ENCODE data around the gene BSPRY. TPM values are rescaled to one million over a fixed set of nuclear protein-coding genes. Genes with fewer than 3 reads are reported as not detected.

BSPRY gene
- total and polyA plus RNA-seq, 2 of the 13 experiments (the other 11 are each of a cell fraction or from before 2014, with no cell fraction given), result 0.09 to 0.26 TPM

GRCh38 chr9:113376634-113377567 is 27.6 kb downstream of the BSPRY start, which contains the start of gene HDHD3 (continued):
- TF ChIP-seq ZNF318 (CRISPR knock-in tag; IDR thresholded peaks at IDR 0.05) (no peak), PAF1 (CRISPR knock-in tag; IDR thresholded peaks at IDR 0.05) (no peak), ZNF777 (CRISPR knock-in tag; IDR thresholded peaks at IDR 0.05) (no peak), SMARCC2 (IDR thresholded peaks at IDR 0.05) (no peak), JARID2 (CRISPR knock-in tag; IDR thresholded peaks at IDR 0.05; ENCODE audit: insufficient replicate concordance) (no peak), ZSCAN20 (CRISPR knock-in tag; IDR thresholded peaks at IDR 0.05; ENCODE audit: borderline replicate concordance) (no peak), EHMT2 (IDR thresholded peaks at IDR 0.05; ENCODE audit: borderline replicate concordance, low read depth, low read length) (no peak), RAD51 (IDR thresholded peaks at IDR 0.05; ENCODE audit: borderline replicate concordance) (no peak), RORA (CRISPR knock-in tag; IDR thresholded peaks at IDR 0.05) (no peak), ZNF567 (CRISPR knock-in tag; IDR thresholded peaks at IDR 0.05; ENCODE audit: borderline replicate concordance) (0 out of 2 replicates have a peak, but pooled peaks have one; percentile 52), GFI1 (CRISPR knock-in tag; IDR thresholded peaks at IDR 0.05; ENCODE audit: borderline replicate concordance) (peak; percentile 4; the same call in 1 of the 2 replicates), ZNF790 (CRISPR knock-in tag; IDR thresholded peaks at IDR 0.05; ENCODE audit: borderline replicate concordance) (peak; percentile 56; the same call in 1 of the 2 replicates), ZZZ3 (CRISPR knock-in tag; IDR thresholded peaks at IDR 0.05; ENCODE audit: borderline replicate concordance) (0 out of 2 replicates have a peak, but pooled peaks have one; percentile 31), HHEX (CRISPR knock-in tag; IDR thresholded peaks at IDR 0.05) (no peak), HMG20B (CRISPR knock-in tag; conservative IDR thresholded peaks at IDR 0.05) (no peak), ZNF577 (CRISPR knock-in tag; IDR thresholded peaks at IDR 0.05; ENCODE audit: borderline replicate concordance, low read depth) (no peak), CEBPB (IDR thresholded peaks at IDR 0.05; ENCODE audit: borderline replicate concordance, low read depth, low read length) (no peak), ZNF501 (CRISPR knock-in tag; IDR thresholded peaks at IDR 0.05) (peak; percentile 54; the same call in 1 of the 2 replicates), AGO2 (optimal IDR thresholded peaks at IDR 0.05; ENCODE audit: low read depth, low read length) (peak; percentile 67), SUZ12 (IDR thresholded peaks at IDR 0.05; ENCODE audit: low read depth, low read length) (no peak)
